SKM-1 (cell line): ENCODE results near the gene MPHOSPH10.
"Not testable (repeated sequence)": the region's sequence is repeated elsewhere in the genome, so short reads cannot be mapped to it uniquely, and the experiment has no call there.

Experiments
- DNase-seq: peaks from one replicate; lab custom pipeline; 2025; ENCODE audit not compliant: unreplicated experiment; lab: John Stamatoyannopoulos, UW

Gene MPHOSPH10

DNA sequence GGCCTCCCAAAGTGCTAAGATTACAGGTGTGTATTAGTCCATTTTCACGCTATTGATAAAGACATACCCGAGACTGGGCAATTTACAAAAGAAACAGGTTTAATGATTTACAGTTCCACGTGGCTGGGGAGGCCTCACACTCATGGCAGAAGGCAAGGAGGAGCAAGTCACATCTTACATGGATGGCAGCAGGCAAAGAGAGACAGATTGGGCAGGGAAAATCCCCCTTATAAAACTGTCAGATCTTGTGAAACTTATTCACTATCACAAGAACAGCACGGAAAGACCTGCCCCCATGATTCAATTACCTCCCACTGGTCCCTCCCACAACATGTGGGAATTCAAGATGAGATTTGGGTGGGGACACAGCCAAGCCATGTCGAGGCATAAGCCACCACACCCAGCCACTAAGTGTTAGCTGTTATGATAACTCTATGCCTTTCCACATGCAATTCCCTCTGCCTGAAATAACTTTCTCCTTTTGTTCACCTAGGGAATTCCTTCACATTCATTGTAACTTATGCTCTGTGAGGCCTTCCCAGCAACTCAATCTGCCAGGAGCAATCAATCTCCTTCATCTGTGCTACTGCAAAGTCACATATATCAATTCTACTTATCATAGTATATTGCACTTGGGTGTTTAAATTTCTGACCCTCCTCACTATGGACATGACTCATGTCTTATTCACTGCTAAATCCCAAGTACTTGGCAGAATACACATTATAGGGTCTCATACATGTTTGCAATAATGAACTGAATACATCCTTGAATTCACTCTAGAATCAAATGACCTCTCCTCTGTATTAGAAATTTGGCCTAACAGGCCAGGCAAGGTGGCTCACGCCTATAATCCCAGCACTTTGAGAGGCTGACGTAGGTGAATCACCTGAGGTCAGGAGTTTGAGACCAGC is 7.8 kb upstream of the MPHOSPH10 start:
- no peak for DNase-seq

DNA sequence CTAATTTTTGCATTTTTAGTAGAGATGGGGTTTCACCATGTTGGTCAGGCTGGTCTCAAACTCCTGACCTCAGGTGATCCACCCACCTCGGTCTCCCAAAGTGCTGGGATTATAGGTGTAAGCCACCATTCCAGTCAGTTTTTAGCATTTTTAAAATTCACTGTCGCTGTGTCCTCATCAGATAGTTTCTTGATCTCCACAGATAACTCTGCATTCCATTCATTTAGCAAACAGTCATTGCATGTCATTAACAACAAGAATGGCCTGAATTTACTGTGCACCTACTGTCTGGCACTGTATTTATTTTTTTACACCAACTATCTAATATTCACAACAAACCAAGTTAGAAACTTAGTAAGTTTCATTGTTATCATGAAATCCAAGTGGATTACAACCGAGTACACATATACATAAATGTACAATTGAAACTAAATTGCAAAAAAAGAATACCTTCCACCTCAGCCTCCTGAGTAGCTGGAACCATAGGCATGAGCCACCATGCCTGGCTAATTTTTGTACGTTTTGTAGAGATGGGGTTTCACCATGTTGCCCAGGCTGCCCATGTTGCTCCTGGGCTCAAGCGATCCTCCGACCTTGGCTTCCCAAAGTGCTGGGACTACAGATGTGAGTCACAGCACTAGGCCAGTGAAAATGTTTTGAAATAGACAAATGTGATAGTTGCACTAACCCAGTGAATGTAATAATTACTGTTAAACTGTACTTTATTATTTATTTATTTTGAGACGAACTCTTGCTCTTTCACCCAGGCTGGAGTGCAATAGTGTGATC is 4.7 kb upstream of the MPHOSPH10 start:
- no peak for DNase-seq

DNA sequence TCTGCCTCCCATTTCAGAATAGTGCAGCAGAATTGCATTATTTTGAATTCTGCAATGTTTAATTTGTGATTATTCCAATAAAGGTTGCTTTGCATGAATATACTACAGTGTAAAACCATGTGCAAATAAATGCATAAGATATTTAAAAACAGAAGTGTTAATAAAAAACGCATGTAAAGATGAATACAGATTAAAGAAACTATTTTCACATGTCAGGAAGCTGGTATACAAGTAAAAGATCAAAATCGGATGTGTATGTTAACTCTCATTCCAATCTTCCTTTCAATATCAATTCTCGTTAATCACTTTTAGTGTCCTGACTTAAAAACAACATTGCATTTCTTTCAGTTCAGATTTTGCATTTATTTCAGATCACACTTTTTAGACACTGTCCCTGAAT is 3.5 kb upstream of the MPHOSPH10 start:
- DNase-seq, result no peak

DNA sequence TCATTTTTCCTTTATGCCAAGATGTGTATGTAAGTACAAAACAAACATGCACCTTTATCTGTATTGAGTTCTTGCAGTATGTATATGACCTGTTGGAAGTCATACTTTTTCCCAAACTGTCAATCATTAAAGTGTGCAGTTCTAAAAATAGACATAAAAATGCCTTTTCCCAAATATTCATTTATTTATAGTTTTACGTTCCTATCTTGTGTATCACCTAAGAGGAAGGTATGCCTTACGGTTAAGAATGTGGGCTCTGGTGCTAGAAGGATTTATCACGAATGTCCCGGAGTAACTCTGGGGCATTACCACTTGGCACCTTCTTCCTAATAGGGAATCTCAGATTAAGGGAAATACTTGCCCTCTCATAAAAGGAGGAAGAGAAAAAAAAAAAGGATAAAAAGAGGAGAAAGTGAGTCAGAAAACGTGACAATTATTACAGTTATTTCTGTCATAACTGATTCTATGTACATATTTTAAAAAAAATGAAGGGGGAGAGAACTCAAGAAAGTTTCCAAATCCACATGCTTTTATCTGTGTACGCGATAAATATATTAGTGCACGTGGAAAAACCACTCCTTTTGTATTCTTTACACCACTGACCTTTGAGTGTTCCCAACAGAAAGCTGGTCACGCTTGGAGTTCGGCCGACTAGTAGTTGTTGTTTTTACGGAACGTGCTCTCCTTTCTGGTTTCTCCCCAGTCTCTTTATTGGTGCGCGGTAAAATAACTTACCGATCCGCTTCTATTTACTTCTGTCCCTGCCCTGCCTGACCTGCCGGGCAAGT is 1.1 kb upstream of the MPHOSPH10 start:
- DNase-seq, result peak; percentile 35

DNA sequence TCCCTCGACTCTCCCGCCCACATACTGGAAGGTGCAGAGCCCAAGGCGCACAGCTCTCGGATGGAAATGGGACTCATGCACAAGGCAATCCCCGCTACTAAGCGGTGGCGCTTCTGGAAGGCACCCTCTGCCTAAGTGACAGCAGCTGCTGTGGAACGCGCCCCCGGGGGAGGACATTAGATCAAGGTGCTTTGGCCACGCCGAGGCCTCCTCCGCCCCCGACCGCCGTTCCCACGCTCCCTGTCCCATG is 607 bp upstream of the MPHOSPH10 start:
- no peak for DNase-seq

DNA sequence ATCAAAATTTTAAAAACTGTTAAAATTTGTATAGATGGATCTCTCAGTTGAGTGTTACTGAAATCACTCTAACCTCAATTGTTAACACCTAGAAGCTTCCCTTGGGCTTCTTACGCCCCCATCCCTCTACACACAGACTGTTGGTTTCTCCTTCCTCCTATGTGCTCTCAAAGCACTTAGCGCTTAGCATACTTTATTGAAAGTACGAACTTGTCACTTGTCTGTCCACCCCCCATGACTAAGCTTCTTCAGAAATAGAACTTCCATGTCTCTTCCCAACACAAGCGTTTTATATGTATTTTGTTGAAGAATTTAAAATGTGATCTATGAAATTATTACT is 441 bp downstream of the MPHOSPH10 start:
- no peak for DNase-seq

DNA sequence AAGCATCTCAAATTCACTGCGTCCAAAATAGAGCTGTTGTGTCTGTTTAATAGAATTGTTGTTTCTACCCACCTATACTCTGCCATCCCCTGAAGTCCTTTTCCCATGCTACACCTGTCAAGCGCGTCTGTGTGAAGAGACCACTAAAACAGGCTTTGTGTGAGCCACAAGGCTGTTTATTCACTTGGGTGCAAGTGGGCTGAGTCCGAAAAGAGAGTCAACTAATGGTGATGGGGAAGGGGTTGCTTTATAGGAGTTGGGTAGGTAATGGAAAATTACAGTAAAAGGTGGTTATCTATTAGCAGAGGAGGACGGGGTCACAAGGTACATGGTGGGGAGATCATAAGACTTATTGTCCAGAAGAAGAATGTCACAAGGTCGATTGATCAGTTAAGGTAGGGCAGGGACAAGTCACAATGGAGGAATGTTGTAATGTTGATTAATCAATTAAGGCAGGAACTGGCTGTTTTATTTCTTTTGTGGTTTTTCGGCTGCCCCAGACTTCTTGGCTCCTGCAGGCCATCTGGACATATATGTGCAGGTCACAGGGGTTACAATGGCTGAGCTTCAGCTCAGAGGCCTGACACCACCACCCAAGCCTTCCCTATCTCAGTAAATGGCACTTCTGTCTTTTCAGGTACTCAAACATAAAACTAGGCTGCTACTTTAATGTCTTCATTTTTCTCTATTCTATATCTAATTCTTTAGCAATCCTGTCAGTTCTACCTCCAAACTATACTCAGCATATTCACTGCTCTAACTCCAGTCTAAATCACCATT is 1.1 kb downstream of the MPHOSPH10 start:
- not testable (repeated sequence) for DNase-seq

DNA sequence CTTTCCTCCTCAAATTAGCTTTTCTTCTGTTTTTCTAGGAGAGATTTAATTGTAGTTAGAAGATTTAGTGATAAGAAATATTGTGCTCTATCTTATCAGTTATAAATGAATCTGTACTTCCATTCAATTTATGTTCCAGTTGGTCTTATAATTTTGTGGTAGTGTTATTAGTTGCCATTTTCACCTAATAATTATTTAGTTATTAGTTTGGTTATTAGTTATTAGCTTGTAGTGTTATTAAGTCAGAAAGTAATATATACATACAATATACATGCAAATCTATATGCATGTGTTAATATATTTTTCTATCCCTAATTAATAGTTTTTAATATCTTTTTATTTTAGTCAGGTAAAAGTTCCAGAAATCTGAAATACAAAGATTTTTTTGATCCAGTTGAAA is 3.2 kb downstream of the MPHOSPH10 start:
- no peak for DNase-seq

DNA sequence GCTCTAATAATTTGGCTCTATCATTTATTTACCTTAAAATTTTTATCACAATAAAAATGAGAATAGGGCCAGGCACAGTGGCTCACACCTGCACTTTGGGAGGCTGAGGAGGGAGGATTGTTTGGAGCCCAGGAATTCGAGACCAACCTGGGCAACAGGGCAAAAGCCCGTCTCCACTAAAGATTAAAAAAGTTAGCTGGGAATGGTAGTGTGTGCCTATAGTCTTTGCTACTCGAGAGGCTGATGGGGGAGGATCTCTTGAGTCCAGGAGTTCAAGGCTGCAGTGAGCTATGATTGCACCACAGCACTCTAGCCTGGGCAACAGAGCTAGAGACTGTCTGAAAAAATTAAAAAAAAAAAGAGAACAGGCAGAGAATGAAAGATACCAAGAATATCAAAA is 5.7 kb downstream of the MPHOSPH10 start:
- no peak for DNase-seq

DNA sequence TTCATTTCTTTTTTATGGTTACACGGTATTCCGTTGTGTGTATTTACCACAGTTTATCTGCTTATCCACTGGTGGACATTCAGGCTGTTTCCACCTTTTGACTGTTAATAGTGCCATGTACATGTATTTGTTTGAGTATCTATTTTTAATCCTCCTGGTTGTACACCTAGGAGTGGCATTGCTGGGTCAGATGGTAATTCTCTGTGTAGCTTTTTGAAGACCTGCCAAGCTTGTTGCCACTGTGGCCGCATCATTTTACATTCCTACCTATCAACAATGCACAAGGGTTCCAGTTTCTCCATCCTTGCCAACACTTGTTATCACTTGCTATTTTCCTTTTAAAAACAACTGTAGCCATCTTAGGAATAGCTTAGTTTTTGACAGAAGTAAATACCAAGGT is 13.3 kb downstream of the MPHOSPH10 start:
- DNase-seq, result no peak

DNA sequence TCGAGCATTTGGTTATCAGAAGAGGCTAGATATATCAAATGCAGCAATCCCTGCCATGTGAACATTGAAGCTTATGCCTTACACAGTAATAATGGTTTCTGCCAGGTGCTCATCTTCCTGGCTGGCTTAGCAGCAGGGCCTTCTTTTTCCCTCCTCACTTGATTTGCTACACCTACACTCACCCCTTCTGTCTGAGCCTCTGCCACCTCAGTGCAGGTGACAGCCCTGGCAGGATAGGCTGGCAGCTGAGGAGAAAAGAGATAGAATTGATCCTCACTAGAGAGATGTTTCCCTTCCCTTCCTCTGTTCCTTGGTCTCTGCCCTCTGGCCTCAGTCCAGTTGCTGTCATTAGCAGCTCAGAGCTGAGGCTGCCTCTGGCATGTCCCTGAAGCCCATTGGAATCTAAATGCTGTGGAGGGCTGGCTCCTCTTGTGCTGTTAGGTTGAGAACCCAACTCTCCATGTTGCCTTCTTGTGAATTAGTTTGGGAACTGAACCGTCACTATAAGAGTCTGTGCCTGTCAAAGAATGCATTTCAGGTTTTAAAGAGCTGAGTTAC is 18.2 kb downstream of the MPHOSPH10 start:
- no peak for DNase-seq

DNA sequence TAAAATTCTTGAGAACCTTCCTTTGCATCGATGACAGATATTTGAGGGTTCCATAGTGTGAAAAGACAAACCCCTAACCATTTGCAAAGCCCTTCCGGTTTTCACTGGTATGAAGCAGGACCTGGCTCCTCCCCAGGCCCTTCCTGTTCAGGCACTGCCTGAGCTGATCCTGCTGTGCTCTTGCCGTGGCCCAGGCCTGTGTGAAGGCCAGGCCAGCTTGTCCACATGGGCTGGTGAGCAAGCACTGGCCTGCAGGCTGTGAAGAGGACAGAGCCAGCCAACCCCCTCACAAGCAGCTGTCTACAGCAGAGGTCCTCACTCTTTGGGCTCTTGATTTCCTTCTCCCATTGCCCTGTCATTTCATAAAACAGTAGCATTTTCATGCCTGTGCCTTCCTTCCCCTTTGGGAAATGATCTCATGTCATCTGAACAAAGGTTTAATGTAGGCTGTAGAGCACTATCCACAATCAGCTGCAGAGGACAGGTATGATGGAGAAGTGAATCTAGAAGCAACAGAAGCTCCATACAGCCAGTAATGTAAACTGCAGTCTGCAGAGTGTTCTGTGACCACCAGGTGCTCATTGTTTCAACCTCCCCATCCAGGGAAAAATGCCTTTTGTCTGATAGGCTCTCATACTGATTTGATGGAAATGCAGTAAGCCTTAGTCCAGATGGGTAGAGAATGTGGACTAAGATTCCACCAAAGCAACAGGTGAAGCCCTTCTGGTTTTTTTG is 19.8 kb downstream of the MPHOSPH10 start:
- no peak for DNase-seq

DNA sequence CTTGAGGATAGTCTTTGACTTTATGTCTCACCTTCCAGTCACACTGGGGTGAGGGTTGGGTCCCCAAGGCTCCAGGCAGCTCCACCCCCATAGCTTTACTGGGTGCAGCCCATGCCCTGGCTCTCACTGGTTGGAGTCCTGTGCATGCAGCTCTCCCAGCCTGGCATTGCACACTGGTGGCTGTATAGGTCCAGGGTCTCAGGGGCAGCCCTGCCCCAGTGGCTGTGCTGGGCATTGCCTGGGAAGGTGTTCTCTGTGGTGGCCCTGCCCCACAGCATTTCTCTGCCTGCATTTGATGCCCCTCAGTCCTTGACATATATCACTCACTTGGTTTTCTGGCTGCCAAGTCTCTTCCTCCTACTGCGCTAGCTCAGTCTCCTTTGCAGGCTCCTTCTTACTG is 21.2 kb downstream of the MPHOSPH10 start:
- DNase-seq, result no peak

DNA sequence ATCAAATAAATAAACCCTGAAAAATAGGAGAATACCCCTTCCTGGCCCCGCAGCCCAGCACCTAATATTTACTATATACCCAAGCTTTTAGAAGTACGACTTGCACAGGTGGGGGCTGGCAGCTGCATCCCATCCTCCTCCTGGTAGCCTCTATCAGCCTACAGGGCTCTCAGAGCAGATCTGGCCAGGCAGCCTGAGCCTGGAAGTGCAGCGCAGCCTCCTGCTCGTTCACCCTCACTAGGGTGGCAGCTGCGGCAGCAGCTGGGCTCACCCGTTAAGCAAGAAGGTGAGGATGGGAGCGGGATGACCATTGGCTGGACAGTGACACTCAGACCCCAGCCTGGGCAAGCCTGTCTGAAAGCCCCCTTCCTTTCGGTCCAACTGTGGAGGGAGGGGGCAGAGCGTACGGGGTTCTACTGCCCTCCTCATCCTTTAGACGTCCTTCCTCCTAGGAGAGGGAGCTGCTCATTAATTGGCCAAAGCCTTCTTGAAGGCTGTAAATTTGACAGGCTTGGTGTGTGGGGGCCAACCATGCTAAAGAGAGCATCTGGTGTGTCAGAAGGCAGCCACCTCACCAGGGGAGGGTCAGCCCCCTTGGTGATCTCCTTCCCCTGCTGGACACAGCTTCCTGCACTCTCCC is 23.3 kb downstream of the MPHOSPH10 start:
- no peak for DNase-seq

DNA sequence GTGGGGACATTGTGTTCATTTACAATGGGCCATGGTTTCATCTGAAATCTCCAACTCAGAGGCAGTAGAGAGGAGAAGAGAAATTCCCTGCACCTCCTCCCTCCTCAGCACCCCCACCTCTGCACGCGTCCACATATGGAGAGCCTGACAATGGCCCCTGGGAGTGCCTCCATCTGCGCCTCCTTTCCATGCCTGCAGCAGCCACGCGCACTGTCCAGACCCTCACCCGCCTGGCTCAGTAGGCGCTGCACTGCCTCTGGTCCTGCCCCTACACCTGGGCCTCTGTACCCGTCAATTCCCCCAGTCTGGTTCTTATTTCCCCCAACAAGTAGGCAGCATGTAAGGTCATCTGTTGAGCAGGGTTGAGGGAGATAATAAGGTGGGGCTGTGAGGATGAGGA is 23.8 kb downstream of the MPHOSPH10 start:
- no peak for DNase-seq

DNA sequence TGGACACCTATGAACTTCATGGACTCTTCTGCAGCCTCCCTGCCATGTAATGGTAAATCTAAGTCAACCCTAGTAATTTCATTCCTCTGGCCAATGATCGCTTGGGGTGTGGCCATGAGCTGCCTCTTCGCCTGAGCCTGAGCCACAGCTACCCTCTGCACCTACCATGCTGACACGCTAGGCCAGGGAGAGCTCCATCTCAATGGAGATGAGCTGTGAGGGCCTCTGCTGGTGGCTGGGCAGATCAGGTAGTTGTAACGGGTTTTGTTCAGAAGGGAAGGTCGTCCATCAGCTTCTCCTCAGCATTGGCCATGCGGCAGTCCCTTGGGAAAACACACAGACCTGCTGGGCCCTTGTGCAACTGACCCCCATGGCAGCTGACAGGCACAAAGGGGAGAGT is 24.4 kb downstream of the MPHOSPH10 start:
- DNase-seq, result peak; percentile 38

DNA sequence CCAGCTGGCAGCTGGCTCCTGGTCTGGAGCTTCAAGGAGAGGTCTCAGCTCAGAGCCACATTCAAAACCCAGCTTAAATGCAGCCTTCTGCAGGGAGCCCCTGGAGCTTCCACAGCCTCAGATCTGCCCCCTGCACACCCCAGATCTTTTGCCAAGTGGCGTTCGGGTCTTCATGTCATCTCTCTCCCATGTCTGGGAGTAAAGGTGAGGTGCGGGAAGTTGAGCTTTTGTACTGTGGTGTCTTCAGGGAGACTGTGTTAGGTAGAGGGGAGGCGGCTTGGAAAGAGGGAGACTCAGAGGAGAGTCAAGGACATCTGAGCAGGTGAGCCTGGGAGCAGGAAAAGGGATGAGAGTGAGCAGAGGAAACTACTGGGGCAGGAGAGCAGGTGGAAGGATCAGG is 25.4 kb downstream of the MPHOSPH10 start:
- DNase-seq, result no peak

DNA sequence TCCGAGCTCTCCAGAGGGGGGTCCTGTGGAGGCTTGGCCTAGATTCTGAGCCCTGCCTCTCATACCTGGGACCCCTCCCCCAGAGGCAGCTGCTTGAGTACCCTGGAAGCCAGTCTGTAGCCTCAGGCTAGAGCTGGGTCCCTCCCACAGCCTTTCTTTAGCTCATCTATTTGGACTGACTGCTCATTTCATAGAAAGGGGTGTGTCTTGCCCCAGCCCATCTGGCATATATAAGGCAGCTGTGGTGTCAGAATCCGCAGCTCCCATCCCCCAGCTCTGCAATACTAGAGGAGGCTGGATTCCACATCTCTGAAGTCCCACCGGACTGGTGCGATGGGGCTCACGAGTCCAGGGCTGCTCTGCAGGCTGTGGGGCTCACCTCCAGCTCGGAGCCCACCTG is 26.1 kb downstream of the MPHOSPH10 start:
- DNase-seq, result no peak

DNA sequence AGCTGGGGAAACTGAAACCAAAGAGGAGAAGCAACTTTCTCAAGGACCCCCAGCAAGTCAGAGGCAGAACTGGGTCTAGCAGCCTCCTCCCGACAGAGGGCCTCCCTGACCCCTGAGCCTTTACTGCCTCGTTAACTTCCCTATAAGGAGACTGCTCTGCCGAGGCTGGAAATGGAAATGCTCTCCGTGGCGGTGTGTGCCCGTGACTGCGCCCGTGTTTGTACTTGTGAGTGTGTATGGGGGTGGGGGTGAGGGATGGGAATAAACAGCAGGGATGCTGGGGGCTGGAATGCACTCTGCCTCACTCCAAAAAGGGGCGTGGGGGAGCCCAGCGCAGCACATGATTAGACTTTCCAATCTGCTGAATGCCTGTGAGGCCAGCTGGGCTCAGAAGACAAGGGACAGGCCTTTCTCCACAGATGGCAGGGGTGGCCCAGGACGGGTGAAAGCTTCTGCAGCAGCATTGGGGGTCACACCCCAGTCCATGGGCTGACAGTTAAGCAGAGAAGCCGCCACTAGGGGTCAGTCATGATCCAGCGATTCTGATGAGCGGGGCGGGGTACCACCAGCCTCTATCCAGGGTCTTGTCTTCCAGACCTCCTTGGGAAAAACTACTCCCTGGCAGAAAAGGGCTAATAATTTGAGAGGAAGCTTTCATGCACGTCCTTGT is 26.8 kb downstream of the MPHOSPH10 start:
- DNase-seq, result no peak
